Measurements from ENCODE around the gene DMTF1. TPM values are rescaled to one million over a fixed set of nuclear protein-coding genes. Genes with fewer than 3 reads are reported as not detected.

Gene DMTF1, protein sequence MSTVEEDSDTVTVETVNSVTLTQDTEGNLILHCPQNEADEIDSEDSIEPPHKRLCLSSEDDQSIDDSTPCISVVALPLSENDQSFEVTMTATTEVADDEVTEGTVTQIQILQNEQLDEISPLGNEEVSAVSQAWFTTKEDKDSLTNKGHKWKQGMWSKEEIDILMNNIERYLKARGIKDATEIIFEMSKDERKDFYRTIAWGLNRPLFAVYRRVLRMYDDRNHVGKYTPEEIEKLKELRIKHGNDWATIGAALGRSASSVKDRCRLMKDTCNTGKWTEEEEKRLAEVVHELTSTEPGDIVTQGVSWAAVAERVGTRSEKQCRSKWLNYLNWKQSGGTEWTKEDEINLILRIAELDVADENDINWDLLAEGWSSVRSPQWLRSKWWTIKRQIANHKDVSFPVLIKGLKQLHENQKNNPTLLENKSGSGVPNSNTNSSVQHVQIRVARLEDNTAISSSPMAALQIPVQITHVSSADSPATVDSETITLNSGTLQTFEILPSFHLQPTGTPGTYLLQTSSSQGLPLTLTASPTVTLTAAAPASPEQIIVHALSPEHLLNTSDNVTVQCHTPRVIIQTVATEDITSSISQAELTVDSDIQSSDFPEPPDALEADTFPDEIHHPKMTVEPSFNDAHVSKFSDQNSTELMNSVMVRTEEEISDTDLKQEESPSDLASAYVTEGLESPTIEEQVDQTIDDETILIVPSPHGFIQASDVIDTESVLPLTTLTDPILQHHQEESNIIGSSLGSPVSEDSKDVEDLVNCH
- 90.5 and 94.6 TPM in 2 replicates for total RNA-seq

DNA sequence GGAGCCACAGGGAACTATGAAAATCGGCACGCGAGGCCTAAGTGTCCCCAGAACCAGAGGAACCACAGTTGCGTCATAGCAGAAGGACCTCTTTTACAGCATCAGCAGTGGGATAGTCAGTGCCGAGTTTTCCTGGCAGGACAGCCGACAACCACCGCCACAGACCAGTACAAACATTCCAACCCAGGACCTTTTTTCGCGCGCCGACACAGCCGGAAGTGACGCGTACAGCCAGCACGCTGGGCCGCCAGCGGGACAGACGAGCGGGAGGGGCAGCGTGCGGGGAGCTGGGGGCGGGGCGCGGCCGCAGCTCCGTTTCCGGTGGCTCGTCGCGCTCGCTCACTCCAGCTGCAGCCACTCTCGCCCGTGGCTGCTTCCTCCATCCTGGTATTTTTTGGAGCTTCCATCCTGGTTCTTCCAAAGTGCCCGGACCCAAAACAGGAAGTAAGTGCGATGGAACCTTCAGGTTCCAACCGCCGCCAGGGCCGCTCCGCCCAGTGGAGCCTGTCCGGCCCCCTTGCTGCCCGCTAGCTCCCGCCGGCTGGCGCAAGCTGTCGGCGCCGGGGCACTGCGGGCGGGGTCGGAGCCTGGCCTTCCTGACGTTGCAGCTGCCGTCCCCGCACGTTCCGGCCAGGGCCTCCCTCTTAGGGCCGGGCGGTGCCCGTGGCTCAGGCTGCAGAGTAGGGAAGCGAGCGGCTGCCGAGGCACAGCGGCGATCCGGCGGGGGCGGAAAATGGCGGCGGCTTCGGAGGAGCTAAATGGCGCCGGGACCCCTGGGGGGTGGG, at the start of gene DMTF1:
DMTF1 (plus strand) TSS at position 342 of the 785 bp plus-strand sequence. CDS start 12,489 bp downstream, outside the sequence.

DNA sequence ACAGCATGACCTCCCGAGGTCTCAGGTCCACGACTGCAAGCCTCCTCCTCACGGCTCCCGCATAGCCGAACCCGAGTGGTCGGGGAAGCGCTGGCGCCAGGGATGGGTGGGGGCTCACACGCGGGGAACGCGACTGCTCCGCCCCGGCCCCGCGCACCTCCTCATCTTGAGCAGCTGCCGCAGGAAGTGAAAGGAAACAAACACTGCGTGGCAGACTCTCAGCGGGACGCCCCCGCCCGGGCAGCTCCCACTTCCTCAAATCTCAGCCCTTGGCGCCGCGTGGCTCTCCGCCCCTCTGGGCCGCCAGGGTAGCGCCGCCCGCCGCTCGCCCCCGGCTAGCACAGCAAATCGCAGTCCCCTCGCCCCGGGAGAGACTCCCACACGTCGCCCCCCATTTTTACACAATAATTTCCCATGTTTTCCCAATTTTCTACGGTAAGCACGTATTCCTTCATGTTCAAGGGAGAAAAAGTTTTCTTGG, 67.3 kb downstream of the DMTF1 start, which contains the start of gene TMEM243:
TMEM243 (minus strand) TSS at position 188 of the 481 bp plus-strand sequence. CDS start 229 bp downstream, outside the sequence.

Other genes starting within 250 kb of the DMTF1 start
- gene ELAPOR2, start 92.8 kb upstream of the DMTF1 start, total RNA-seq = 3.1 and 3.3 TPM in 2 replicates
- gene TMEM243, start 67.3 kb downstream of the DMTF1 start, total RNA-seq = 28.8 and 41.6 TPM in 2 replicates
- 13.4 and 15.2 TPM in 2 replicates for gene CROT, start 193.2 kb downstream of the DMTF1 start, total RNA-seq